ENCODE data around the gene NEO1.

- TF ChIP-seq POLR2AphosphoS5 (IDR thresholded peaks at IDR 0.05; ENCODE audit: low read depth, low read length) (no peak), POLR2A (IDR thresholded peaks at IDR 0.05; ENCODE audit: low read depth, low read length) (no peak), TAF1 (IDR thresholded peaks at IDR 0.05; ENCODE audit: borderline replicate concordance, low read depth, low read length) (no peak)
These were observed 562 bp downstream of the NEO1 start for GRCh38 chr15:73052653-73053397.

All from GM12892 (cell line).